GM21423 (cell line): ENCODE results near the gene ABAT.
"Not testable (repeated sequence)": the region's sequence is repeated elsewhere in the genome, so short reads cannot be mapped to it uniquely, and the experiment has no call there.

ENCODE experiments used
- ATAC-seq: cut with Tn5 transposase; IDR thresholded peaks from one replicate; pipeline ENCODE4 v1.9.1; 2021; ENCODE audit warnings: mild to moderate bottlenecking, moderate library complexity; ENCODE audit not compliant: unreplicated experiment

ABAT gene

GRCh38 chr16:8774208-8774607, 99.8 kb downstream of the ABAT start:
- no peak for ATAC-seq

- no peak for ATAC-seq
Measured at GRCh38 chr16:8775359-8775758, 100.9 kb downstream of the ABAT start.

- ATAC-seq = no peak
Measured at GRCh38 chr16:8776129-8776584, 101.7 kb downstream of the ABAT start.

GRCh38 chr16:8777217-8777616, 102.8 kb downstream of the ABAT start:
- ATAC-seq = no peak

DNA sequence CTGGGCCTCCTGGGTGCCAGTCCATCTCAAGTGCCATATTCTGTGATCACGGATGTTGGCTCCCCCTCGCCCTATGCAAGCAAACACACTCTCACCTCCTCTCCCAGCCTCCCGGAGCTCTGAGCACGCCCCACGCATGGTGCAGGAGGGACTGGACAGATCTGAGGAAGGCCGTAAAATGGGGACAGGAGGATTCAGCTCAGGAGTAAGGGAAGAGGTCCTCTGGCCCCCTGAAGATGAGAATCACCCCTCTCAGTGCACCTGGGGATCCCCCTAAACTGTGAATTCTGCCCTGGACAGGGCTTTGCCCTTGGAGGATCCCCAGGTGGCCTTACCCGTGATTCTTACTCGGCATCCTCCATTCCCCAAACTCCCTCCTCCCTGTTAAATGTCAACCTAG, 107.4 kb downstream of the ABAT start:
- ATAC-seq = no peak

GRCh38 chr16:8782673-8783072, 108.3 kb downstream of the ABAT start:
- no peak for ATAC-seq

DNA sequence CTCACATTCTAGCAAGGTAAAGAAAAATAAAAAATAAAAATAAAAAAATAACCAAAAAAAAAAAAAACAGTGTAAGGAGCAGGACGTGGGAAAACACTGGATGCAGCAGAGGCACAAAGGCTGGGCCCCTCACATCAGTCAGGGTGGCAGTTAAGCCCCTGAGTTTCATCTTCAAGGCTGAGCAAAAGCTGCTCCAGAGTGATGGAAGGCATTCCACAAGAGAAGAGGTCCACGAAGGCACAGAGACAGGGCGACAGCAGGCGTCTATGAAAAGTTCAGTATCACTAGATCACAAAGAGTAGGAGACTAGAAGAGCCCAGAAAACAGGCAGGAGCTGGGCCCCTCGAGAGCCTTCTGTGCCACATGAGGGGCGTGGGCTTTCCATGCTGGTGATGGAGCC, 111.0 kb downstream of the ABAT start:
- no peak for ATAC-seq

DNA sequence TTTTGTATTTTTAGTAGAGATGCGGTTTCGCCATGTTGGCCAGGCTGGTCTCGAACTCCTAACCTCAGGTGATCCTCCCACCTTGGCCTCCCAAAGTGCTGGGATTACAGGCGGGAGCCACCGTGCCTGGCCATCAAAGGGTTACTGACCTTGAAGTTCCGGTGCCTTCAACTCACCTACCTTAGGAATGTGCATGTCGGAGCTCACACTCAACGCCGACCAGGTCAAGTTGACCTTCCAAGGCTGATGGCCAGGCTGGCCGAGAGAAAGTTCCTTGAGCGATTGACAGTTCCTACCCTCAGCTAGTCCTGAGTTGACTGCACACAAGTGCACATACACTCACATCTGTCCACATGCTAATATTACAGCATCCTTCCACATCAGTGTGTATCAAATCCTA, 111.9 kb downstream of the ABAT start:
- ATAC-seq = not testable (repeated sequence)

DNA sequence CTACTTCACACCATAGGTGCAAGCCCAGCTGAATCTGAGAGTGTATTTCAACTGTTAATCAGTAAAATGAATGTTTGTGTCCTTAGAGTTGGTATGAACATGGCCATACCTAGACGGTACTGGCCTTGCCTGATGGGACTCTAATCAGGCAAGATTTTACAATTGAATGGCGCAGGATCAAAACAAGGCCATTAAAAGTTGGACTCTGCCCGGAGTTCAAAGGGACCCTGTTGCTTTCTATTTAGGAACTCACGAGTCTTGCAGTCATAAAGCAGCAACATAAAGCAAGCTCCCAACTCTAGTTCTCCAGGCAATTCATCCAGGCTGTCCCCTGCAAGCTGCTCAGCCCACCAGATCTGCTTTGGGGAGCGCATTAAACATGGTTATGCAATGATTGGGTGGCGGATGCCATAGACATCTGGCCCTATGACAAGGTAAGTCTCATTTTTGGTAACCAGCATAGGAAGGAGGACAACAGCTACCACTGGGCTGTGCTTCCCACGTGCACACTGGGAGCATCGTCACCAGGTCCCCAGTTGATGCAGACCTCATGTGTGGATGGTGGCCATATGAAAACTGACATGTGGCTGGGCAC, 114.3 kb downstream of the ABAT start:
- ATAC-seq = no peak

DNA sequence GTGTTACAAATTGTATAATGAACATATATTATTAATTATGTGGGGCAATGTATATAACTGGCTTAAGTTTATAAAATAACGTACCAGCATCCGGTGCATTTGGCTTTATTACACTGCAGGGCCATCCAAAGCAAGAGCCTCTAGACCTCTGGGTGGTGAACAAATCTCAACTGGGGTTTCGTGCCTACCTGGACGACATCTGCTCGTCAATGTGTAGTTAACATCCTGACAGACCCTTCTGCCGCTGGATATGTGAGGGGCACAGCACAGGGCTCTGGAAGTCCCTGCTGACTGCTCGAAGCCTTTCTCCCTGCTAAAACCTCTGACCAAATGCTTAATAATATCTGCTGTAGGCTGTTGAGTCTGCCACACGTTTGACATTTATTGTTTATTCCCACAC, 120.7 kb downstream of the ABAT start:
- ATAC-seq = no peak

DNA sequence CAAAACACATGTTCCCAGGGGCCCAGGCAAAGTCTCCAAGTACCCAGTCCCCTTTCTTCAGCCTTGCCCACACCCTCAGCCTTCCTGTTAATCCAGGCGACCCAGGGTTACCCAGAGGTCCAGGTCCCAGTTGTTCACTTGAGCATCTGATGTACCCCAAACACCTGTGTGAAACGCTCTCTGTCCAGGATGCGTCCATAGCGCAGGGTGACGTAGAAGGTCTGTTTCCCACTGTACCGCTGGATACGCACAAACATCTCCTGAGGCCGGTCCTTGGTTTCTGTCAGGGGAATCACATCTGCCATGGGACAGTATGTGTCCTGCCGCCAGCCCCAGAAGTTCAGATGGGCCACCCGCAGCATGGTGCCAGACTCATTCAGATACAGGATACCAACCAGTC, 121.4 kb downstream of the ABAT start:
- ATAC-seq = no peak

DNA sequence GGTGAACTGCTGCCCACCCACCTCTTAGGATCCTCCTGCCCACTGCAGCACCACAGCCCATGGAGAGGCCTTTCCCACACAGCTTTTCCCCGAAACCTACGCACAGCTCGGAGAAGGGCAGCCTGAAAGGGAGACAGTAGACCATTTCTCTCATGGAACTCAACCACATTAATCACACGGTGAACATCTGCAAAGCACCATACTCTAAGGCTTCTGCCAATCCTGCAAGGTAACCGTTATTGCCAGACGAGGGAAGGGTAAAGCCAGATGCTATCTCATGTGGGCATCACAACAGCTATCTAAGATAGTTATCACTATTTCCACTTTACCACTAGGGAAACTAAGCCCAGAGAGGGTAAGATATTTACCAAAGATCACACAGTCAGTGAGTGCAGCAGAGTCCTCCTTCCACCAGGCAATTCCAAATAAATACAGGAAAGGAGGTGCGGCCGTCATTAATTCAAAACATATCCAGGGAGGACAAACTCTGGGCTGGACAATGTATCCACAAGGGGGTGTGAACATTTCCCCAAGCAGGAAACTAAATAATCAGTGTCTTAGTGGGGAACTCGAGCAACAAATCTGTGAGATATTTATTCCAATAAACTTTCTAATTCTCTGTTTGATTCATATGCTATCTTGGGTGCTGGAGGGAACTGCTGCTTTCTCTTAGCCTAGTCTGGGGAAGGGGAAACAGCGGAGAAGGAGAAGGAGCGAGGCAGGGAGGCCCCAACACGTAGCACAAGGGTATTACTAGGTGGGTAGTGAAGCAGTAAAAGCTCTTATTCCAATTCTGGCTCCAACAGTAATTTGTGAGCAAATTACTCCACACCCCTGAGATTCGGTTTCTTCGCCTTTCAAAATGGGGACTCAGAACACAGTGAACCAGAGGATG, 122.3 kb downstream of the ABAT start:
- ATAC-seq = no peak

GRCh38 chr16:8797364-8798173, 123.2 kb downstream of the ABAT start, which contains the start of the genes PMM2 and TMEM186:
Gene PMM2 (plus strand): TSS chr16:8797839. CDS start chr16:8797883, 44 bp downstream.
Gene TMEM186 (minus strand): TSS chr16:8797639. CDS start chr16:8797614, 25 bp downstream.
- ATAC-seq = peak; percentile 93

GRCh38 chr16:8798174-8798527, 123.7 kb downstream of the ABAT start:
- no peak for ATAC-seq

GRCh38 chr16:8798535-8799157, 124.2 kb downstream of the ABAT start:
- ATAC-seq = no peak

DNA sequence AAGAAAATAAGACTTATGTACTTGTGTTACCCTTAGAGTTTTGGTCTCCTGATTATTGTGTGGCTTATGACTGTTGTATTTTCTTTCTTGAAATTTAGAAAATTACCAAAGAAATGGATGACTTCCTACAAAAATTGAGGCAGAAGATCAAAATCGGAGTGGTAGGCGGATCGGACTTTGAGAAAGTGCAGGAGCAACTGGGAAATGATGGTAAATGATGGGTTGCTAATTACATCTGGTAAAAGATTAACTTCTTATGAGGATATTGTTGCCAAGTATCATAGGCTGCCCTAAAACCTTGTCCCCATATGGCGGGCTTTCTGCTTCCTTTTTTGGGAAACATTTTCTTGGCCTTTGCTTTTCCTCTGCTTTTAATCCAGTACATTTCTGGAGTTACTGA, 127.3 kb downstream of the ABAT start:
- no peak for ATAC-seq

DNA sequence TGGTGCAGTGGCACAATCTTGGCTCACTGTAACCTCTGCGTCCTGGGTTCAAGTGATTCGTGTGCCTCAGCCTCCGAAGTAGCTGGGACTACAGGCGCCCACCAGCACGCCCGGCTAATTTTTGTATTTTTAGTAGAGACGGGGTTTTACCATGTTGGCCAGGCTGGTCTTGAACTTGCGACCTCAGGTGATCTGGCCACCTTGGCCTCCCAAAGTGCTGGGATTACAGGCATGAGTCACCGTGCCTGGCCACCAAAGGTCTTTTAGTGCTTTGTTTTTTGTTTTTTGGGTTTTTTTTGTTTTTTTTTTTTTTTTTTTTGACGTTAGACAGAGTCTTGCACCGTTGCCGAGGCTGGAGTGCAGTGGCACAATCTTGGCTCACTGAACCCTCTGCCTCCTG, 129.3 kb downstream of the ABAT start:
- not testable (repeated sequence) for ATAC-seq

- ATAC-seq = no peak
Measured at GRCh38 chr16:8804313-8804712, 129.9 kb downstream of the ABAT start.

DNA sequence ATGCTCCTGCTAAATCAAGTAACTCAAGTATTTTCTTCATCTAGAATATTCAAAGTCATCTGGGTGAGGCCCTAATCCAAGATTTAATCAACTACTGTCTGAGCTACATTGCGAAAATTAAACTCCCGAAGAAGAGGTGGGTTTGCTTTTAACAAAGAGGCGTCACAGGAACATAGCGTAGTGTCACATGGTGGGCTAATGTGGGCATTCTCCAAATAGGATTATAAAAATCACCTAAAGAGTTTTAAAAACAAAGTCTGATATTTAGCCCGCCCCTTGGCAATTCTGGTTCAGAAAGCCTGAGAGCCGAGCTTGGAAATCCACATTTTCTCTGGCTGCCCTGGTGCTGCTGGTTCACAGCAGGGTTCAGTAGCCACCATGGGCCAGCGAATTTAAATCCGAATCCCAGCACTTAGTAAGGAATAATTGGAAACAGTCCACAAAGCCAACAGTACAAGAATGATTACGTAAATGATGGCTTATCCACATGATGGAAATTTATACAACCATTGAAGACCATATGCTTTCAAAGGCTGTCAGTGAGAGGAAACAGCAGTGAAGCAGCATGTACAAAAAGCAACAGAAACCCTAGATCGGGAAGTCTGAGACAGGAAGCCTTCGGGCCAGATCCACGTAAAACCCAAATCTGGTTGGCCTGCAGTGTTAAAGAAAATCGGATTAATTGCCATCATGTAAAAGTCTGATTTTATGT, 132.0 kb downstream of the ABAT start:
- ATAC-seq = no peak

- ATAC-seq = no peak
Measured at GRCh38 chr16:8807189-8807588, 132.8 kb downstream of the ABAT start.
